Right forelimb (tissue), 1 donor: ENCODE measurements around the gene NCKAP1.
"Not testable (repeated sequence)": the region's sequence is repeated elsewhere in the genome, so short reads cannot be mapped to it uniquely, and the experiment has no call there.

Experiments used
- DNase-seq: peaks from one replicate; pipeline ENCODE4 v3.0.0-alpha.2; 2018

Gene NCKAP1

GRCh38 chr2:183037553-183038340, 510 bp downstream of the NCKAP1 start:
- DNase-seq: no peak

GRCh38 chr2:183037074-183037552, 1.1 kb downstream of the NCKAP1 start:
- DNase-seq: no peak

- no peak for DNase-seq
These were observed 2.1 kb downstream of the NCKAP1 start for GRCh38 chr2:183035954-183036669.

GRCh38 chr2:183035298-183035953, 2.8 kb downstream of the NCKAP1 start:
- no peak for DNase-seq

GRCh38 chr2:183034806-183035205, 3.5 kb downstream of the NCKAP1 start:
- DNase-seq: no peak

GRCh38 chr2:183033951-183034350, 4.3 kb downstream of the NCKAP1 start:
- no peak for DNase-seq

GRCh38 chr2:183031911-183032794, 6.1 kb downstream of the NCKAP1 start:
- no peak for DNase-seq

GRCh38 chr2:183029219-183029618, 9.0 kb downstream of the NCKAP1 start:
- no peak for DNase-seq

- DNase-seq: no peak
These were observed 10.1 kb downstream of the NCKAP1 start for GRCh38 chr2:183028108-183028507.

GRCh38 chr2:183027443-183027842, 10.8 kb downstream of the NCKAP1 start:
- no peak for DNase-seq

- DNase-seq: no peak
These were observed 11.8 kb downstream of the NCKAP1 start for GRCh38 chr2:183026424-183026823.

- no peak for DNase-seq
These were observed 12.3 kb downstream of the NCKAP1 start for GRCh38 chr2:183025993-183026392.

- DNase-seq: no peak
These were observed 13.7 kb downstream of the NCKAP1 start for GRCh38 chr2:183024339-183025095.

GRCh38 chr2:183022711-183023110, 15.5 kb downstream of the NCKAP1 start:
- no peak for DNase-seq

- DNase-seq: no peak
These were observed 16.6 kb downstream of the NCKAP1 start for GRCh38 chr2:183021613-183022012.

- DNase-seq: no peak
These were observed 18.4 kb downstream of the NCKAP1 start for GRCh38 chr2:183019718-183020442.

GRCh38 chr2:183017845-183018244, 20.4 kb downstream of the NCKAP1 start:
- DNase-seq: not testable (repeated sequence)

- DNase-seq: no peak
These were observed 24.3 kb downstream of the NCKAP1 start for GRCh38 chr2:183014005-183014404.

GRCh38 chr2:183011743-183012142, 26.5 kb downstream of the NCKAP1 start:
- DNase-seq: no peak

GRCh38 chr2:183010112-183010511, 28.1 kb downstream of the NCKAP1 start:
- DNase-seq: peak; percentile 42
